ENCODE results near the gene HEATR5A.

DNA sequence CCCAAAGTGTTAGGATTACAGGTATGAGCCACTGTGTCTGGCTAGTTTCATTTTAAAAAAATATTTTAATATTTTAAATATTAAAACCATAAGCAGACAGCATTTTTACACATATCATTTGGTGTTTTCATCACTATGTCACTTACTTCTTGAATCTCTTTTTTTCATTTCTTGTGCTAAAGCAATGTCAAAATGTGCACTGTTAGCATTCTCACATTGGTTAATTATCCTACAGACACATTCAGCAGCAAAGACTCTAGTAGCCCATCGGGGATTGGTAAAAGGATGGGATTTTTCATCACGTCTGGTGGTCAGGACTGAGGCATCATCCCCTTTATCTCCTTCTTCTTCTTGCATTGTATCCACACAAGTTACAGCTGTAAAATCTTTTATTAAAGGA, 96.9 kb downstream of the HEATR5A start:
- TF ChIP-seq, protein P1, sequence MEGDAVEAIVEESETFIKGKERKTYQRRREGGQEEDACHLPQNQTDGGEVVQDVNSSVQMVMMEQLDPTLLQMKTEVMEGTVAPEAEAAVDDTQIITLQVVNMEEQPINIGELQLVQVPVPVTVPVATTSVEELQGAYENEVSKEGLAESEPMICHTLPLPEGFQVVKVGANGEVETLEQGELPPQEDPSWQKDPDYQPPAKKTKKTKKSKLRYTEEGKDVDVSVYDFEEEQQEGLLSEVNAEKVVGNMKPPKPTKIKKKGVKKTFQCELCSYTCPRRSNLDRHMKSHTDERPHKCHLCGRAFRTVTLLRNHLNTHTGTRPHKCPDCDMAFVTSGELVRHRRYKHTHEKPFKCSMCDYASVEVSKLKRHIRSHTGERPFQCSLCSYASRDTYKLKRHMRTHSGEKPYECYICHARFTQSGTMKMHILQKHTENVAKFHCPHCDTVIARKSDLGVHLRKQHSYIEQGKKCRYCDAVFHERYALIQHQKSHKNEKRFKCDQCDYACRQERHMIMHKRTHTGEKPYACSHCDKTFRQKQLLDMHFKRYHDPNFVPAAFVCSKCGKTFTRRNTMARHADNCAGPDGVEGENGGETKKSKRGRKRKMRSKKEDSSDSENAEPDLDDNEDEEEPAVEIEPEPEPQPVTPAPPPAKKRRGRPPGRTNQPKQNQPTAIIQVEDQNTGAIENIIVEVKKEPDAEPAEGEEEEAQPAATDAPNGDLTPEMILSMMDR (IDR thresholded peaks at IDR 0.05; ENCODE audit: low read depth, low read length), result no peak
- TF ChIP-seq MYC (IDR thresholded peaks at IDR 0.05; ENCODE audit: low read depth, low read length) (no peak), POLR2A (IDR thresholded peaks at IDR 0.05; ENCODE audit: extremely low read depth, insufficient read length) (no peak)
- TF ChIP-seq, protein P2, sequence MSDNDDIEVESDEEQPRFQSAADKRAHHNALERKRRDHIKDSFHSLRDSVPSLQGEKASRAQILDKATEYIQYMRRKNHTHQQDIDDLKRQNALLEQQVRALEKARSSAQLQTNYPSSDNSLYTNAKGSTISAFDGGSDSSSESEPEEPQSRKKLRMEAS (IDR thresholded peaks at IDR 0.05; ENCODE audit: low read depth, low read length), result no peak

Measured in NB4 (cell line).